ENCODE data around the gene ZNG1A. TPM values are rescaled to one million over a fixed set of nuclear protein-coding genes. Genes with fewer than 3 reads are reported as not detected.
A peak's percentile ranks its signal among the peaks of the same experiment; 100 is the strongest.
"Not testable (repeated sequence)": the region's sequence is repeated elsewhere in the genome, so short reads cannot be mapped to it uniquely, and the experiment has no call there.

ZNG1A gene
- polyA plus RNA-seq, 10 donors: 31.3 to 59.7 (median 51.8) TPM

DNA sequence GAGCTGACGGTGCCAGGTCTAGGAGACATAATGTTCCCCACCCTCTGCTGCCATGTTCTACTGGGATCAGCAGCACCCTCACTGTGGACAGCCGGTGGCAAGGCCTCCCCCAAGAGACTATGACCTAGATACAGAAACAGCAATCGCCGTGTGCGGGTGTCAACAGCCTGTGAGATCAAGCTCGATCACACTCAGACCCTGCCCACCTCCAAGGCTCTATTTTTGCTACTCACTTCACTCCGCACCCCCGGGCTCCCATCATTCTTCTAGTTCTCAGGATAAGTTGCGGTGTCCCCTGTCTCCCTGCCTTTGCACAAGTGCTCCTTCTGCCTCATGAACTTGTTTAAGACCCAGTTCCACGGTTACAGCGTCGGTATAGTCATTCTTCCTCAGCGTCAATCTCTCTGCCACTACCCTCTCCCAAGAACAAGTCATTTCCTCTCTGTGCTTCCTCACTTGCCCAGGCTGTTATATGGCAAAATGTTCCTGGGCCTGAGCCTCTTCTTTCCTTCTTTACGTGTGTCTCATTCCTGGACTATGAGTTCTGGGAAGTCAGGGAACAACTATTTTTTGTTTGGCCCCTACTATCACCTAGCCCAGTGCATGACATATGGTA lies 30.4 kb upstream of the ZNG1A start:
- no peak for DNase-seq

- no peak for DNase-seq
Observed at GRCh38 chr9:206481-206880, 27.6 kb upstream of the ZNG1A start.

GRCh38 chr9:199601-200000 lies 20.7 kb upstream of the ZNG1A start:
- not testable (repeated sequence) for DNase-seq

DNA sequence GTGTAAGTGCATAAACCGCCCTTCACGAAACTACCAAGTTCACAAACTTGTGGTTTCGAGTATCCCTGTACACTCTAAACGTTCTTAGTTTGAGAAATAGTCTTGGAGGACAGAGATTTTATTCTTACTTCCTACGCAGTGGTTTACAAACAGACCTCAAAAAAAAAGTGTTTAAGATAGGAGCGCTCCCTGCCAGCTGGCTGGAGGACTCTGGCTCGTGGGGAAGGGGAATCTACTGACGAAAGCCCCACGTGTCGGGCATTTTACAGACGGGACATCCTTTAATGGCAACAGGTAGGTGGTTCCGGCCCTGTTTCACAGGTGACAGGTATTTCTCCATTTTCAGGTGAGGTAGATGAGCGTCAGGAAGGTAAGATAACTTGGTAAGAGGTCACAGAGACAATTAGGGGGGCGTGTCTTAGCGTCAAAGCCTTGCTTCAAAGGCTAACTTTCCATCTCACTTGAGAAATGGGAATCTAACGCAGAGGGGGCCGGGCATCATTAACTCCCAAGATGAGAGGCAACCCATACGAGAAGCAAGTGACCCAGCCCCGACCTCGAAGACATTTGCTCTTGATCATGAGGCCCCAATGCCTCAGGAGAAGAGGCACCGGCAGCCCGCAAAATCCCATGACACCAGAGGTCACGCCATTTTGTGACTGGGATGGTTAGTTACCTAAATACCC lies 573 bp downstream of the ZNG1A start:
- DNase-seq: peak in 1 of 3 donors; percentile 11

- not testable (repeated sequence) for DNase-seq
Observed at GRCh38 chr9:169757-170156, 9.1 kb downstream of the ZNG1A start.

GRCh38 chr9:159871-160270 lies 19.0 kb downstream of the ZNG1A start:
- not testable (repeated sequence) for DNase-seq

- DNase-seq: not testable (repeated sequence)
Observed at GRCh38 chr9:151173-151572, 27.7 kb downstream of the ZNG1A start.

DNA sequence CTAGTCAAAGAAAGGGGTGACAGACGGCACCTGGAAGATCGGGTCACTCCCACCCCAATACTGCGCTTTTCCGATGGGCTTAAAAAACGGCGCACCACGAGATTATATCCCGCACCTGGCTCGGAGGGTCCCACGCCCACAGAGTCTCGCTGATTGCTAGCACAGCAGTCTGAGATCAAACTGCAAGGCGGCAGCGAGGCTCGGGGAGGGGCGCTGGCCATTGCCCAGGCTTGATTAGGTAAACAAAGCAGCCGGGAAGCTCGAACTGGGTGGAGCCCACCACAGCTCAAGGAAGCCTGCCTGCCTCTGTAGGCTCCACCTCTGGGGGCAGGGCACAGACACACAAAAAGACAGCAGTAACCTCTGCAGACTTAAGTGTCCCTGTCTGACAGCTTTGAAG lies 39.0 kb downstream of the ZNG1A start:
- not testable (repeated sequence) for DNase-seq

- peak in 1 of 3 donors; percentile 14 for DNase-seq
Observed at GRCh38 chr9:117995-118467, 60.8 kb downstream of the ZNG1A start, which contains the start of gene FOXD4. FOXD4 (minus strand) TSS chr9:118417; CDS start chr9:118119, 298 bp downstream.

DNA sequence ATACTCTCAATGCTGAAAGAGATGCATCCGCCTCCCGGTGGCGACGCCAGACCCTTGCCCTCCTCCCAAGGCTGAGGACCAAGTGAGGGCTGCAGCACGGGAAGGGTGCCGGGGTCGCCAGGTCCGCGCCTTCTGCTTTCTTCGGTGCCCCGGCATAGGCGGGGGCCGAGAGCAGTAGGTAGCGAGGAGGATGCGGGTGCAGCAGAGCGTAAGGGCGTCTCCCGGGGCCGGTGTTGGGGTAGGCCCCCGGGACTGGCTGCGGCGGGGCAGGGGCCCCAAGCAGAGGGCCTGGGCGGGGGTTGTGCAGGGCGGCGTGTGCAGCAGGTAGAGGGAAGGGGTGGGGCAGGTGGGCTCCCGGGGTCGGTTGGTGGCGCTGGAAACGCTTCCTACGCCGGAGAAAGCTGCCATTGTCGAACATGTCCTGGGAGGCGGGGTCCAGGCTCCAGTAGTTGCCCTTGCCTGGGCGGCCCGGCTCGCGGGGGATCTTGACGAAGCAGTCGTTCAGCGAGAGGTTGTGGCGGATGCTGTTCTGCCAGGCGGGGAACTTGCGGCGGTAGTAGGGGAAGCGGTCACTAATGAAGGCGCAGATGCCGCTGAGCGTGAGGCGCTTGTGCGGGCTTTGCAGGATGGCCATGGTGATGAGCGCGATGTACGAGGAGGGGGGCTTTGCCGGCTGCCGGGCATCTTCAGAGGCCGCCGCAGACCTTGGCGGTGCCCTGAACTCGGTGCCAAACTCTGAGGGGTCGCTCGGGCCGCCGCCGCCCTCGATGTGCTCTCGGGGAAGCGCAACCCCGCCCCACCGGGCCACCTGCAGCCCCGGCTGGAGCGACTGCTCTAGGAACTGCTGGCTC lies 61.5 kb downstream of the ZNG1A start:
- DNase-seq: not testable (repeated sequence)

DNA sequence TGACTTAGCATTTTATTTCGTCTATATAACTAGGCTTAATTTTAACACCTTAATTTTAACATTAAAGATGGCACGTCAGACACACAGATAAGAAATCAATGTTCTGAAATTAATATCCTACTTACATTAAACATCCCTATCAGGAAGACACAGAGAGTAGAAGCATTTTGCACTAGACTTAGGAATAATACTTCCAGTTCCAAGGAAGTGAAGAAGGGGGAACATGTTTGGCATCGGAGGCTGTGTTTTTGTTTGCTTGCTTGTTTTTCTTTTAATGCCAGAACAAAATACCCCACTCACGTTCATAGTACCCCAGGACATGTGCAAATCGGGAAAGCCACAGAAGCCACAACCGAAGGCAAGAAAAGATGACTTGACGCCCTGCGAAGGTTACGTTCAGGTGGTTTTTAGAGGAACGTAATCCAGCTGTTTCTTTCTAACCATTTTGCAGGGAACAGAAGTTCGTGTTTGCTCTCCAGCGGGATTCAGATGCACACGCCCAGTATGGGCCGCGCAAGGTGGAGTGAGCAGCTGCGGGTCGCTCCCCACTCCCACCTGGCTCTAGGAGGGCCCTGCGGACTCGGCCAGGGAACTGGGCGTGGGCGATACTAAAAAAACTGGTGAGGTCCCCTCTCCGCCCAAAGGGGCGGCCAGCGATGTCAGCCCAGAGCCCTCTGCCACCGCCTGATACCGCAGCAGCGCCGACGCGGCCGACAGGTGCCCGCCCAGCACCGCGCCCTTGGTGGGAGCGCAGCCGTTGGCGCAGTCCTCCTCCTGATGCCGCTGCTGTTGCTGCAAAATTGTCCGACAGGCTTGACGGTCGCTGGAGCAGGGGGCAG lies 62.4 kb downstream of the ZNG1A start:
- peak in 1 of 3 donors; percentile 18 for DNase-seq

GRCh38 chr9:115118-115451 lies 63.8 kb downstream of the ZNG1A start:
- DNase-seq: peak in 1 of 3 donors; percentile 48

DNA sequence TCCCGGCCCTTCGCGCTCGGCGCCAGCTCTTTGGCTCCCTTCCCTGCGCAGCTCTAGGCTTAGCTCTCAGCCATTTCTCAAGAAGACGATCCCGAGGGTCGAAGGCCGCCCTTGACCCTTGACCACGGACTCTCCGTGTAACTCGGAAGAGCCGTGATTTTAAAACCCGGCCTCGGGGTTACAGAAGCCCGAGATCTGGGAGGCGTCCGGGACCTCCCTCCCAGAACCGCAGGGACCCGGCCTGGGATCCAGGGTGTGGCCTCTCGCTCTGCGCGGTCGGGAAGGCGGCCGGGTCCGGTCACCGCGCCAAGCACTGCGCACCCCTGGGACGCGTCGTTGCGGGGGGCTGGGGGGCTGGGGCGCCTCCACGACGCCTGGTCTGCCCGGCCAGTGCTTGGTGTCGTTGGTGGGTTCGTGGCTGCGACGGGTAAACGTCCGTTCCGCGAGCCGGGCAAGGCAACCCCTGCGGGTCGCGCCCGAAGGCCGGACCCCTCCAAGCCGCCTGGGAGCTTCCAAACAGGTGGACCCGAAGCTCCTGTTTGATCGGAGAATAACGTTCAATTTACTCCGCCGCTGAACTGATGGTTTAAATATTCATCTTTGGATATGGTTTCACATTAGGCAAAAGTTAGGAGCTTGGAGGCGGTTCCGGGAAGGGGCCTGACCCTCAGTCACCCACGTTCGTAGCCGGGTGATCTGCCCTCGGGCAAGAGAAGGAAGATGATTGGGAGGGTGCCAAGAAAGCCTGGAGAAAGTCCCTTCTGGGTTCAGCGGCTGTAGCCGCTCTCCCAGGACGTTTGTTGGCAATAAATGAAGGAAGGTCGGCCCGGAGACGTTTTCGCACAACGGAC lies 64.4 kb downstream of the ZNG1A start:
- peak in 2 of 3 donors; percentile 17 to 58 for DNase-seq

DNA sequence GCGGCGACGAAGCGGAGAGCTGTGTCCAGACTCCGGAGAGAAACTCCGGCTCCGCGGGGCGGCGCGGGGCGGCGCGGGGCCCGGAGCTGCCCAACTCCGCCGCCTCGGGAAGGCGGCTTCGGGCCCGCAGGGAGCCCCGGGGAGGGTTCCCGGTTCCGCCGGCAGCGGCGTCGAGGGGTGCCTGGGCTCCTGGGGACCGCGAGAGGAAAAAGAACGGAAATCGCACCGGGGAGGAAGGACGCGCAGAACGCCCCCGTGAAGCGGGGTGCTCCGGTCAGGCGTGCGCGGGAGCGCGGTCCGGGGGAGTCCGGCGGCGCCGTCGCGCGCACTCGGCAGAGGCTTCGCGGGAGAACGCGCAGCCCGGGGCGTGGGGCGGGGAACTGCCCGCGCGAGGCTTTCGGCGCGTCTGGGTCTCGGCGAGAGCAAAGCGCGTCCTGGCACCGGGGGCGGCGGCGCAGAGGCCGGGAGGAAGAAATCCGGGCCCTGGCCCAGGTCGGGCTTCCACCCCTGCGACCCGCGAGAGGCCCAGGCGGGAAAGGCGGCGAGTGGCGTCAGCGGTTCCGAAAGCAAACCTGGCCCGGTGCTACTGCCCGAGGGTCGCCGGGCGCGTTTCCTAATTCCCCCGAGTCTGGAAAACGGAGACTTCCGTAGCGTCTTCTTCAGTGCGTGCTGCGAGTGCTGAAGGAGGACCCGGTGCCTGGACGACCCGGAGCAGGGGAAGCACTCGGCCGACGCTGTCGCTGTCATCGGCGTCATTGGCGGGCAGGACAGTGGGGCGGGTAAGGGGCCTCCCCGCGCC lies 65.2 kb downstream of the ZNG1A start:
- DNase-seq: peak; percentile 41 to 63 (median 45)

- DNase-seq: peak in 2 of 3 donors; percentile 27 to 70
Observed at GRCh38 chr9:112589-113467, 66.0 kb downstream of the ZNG1A start.

DNA sequence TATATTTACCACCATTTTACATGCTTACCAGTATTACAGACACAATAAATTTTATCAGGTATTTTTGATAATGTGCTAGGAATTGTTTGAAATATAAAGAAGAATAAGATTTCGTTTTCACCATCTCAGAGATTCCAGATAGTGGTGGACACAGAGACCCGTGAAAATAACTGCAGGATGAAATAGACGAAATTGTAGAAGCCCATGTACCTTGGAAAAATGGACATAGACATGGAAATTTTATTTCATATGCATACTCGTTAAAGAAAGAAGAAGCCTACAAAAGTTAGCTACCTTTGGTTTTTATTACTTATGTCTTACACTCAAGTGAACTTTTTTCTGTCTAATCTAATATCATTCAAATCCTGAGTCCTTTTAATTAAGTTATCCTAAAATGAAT lies 68.2 kb downstream of the ZNG1A start:
- DNase-seq: peak in 1 of 3 donors; percentile 32

GRCh38 chr9:109540-109939 lies 69.3 kb downstream of the ZNG1A start:
- DNase-seq: peak in 1 of 3 donors; percentile 8

GRCh38 chr9:108742-109495 lies 69.9 kb downstream of the ZNG1A start:
- not testable (repeated sequence) for DNase-seq

Measured in muscle of back (tissue), 11 donors.